Measurements from ENCODE around the gene RTF1. TPM values are rescaled to one million over a fixed set of nuclear protein-coding genes. Genes with fewer than 3 reads are reported as not detected.
A peak's percentile ranks its signal among the peaks of the same experiment; 100 is the strongest.
"Not testable (repeated sequence)": the region's sequence is repeated elsewhere in the genome, so short reads cannot be mapped to it uniquely, and the experiment has no call there.

The RTF1 gene
- 30.2 and 30.6 TPM in 2 replicates for total RNA-seq (2022)
- percentile 70 among the genes with signal in this experiment for Bru-seq, nascent RNA
- BruChase-seq, experiment 1, labeled RNA remaining after a 6-hour chase = percentile 84 among the genes with signal in this experiment
- BruChase-seq, experiment 2, labeled RNA remaining after a 2-hour chase = percentile 77 among the genes with signal in this experiment
- long read RNA-seq, full-length matches to known transcripts = 54 of 115 reads
- long read RNA-seq, partial matches to known transcripts = 36 of 115 reads
- long read RNA-seq, other reads (novel, unspliced or antisense) = 25 of 115 reads

DNA sequence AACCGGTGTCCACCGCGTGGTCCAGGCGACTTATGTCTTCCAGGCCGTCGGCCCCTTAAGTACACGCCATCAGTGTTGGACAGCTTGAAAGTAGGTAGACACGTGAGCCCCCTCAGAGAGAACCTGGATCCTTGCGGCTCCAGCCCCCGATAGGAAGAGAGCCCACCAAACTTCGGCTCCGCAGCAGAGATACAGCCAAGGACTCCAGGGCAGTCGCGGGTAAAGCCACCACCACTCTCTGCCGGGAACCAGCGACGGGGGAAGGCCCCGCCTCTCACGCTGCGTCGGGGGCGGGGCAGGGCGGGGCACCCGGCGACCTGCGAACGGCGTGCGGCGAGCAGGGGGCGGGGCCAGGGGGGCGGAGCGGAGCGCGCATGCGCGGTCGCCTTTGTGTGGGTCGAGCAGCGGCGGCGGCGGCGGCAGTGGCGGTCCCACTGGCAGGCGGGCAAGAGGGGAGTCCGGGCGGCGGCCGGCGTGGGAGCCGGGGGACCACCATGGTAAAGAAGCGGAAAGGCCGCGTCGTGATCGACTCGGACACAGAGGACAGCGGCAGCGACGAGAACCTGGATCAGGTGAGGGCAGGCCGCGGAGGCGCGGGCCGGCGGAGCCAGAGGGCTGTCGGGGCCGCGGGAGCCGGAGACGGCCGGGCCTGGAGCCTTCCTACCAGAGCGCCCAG, at the start of gene RTF1:
RTF1 (plus strand) TSS at position 354 of the 676 bp plus-strand sequence; CDS start at position 375, 21 bp downstream.
- Mint-ChIP-seq H3K9me3 (ENCODE audit: unreplicated experiment) (no peaks in the 10 kb centered on the region), H3K4me3 (ENCODE audit: unreplicated experiment) (peak within 1 kb of the TSS; percentile 92), H3K27ac (ENCODE audit: low read depth, unreplicated experiment) (peak within 1 kb of the TSS; percentile 85), H3K4me1 (ENCODE audit: insufficient read depth, unreplicated experiment) (peaks cover 18% of the 10 kb centered on the region), H3K36me3 (ENCODE audit: insufficient read depth, unreplicated experiment) (peaks cover 5% of the 10 kb centered on the region), H3K27me3 (ENCODE audit: insufficient read depth, unreplicated experiment) (no peaks in the 10 kb centered on the region)
- BruUV-seq (replicated peaks) = no TSS peak
- ChIA-PET CTCF (no interaction called here), POLR2A (interaction anchor here (0.7 to 1.6 kb wide), 12 partner anchors 9 to 1075 kb away, joined by 3 to 15 read pairs (median 4); partner anchors contain the start of gene NDUFAF1)
- TF ChIP-seq, protein P1, sequence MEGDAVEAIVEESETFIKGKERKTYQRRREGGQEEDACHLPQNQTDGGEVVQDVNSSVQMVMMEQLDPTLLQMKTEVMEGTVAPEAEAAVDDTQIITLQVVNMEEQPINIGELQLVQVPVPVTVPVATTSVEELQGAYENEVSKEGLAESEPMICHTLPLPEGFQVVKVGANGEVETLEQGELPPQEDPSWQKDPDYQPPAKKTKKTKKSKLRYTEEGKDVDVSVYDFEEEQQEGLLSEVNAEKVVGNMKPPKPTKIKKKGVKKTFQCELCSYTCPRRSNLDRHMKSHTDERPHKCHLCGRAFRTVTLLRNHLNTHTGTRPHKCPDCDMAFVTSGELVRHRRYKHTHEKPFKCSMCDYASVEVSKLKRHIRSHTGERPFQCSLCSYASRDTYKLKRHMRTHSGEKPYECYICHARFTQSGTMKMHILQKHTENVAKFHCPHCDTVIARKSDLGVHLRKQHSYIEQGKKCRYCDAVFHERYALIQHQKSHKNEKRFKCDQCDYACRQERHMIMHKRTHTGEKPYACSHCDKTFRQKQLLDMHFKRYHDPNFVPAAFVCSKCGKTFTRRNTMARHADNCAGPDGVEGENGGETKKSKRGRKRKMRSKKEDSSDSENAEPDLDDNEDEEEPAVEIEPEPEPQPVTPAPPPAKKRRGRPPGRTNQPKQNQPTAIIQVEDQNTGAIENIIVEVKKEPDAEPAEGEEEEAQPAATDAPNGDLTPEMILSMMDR (IDR thresholded peaks at IDR 0.05; ENCODE audit: unreplicated experiment) = no peak
- DNase-seq (ENCODE audit: unreplicated experiment) = peak; percentile 90
- intact Hi-C loops (cut with micrococcal nuclease) = no loop called here

DNA sequence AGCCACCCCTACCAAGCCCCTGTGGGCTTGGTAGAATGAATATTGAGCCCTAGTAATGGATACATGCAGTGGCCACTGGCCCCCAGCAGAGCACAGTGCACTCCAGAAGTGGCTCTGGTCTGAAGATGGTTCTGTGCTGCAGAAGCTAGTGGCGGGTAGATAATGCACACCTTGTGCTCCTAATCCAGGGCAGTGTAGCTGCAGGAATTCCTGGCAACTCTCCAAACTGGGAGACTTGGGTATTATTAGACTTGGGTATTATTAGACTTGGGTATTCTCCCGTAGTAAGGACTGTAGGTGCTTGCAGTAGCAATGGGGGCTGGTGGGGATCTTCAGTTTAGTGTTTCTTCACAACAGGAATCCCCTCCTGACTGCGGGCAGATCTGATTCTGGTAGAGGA, 49.5 kb upstream of the RTF1 start:
- BruUV-seq (replicated peaks) = no TSS peak
- ChIA-PET CTCF (no interaction called here), POLR2A (interaction anchor here (0.5 kb wide), 1 partner anchor 61 kb away, joined by 5 read pairs; no protein-coding TSS in a partner anchor)
- no peaks in the 10 kb centered on the region for H3K27me3 Mint-ChIP-seq (ENCODE audit: insufficient read depth, unreplicated experiment)
- TF ChIP-seq, protein P1 (IDR thresholded peaks at IDR 0.05; ENCODE audit: unreplicated experiment) = no peak
- no peaks in the 10 kb centered on the region for H3K9me3 Mint-ChIP-seq (ENCODE audit: unreplicated experiment)
- no peak for DNase-seq (ENCODE audit: unreplicated experiment)
- intact Hi-C loops (cut with micrococcal nuclease) = no loop called here
- H3K4me3 Mint-ChIP-seq (ENCODE audit: unreplicated experiment) = no peak overlapping the region
- no peaks in the 10 kb centered on the region for H3K4me1 Mint-ChIP-seq (ENCODE audit: insufficient read depth, unreplicated experiment)
- no peak overlapping the region for H3K27ac Mint-ChIP-seq (ENCODE audit: low read depth, unreplicated experiment)
- peaks cover 38% of the 10 kb centered on the region for H3K36me3 Mint-ChIP-seq (ENCODE audit: insufficient read depth, unreplicated experiment)

DNA sequence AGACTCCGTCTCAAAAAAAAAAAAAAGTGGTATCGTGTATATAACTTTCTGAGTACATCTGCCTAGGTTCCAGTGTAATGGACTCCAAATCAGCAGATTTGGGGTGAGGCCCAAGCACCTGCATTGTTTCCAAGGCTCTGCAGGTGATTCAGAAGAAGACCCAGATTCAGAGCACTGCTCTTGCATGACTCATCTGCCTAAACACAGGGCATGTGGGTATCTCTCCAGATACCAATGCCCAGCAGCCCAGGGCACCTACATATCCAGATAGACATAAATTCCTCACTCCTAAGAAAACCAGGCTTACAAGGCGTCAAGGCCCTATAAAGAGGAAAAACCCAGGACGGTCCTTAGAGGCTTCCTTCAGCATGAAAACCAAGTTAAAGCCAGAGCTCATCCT, 38.9 kb upstream of the RTF1 start:
- BruUV-seq (replicated peaks) = no TSS peak
- Mint-ChIP-seq H3K4me3 (ENCODE audit: unreplicated experiment) (no peak overlapping the region), H3K27ac (ENCODE audit: low read depth, unreplicated experiment) (no peak overlapping the region), H3K4me1 (ENCODE audit: insufficient read depth, unreplicated experiment) (no peaks in the 10 kb centered on the region), H3K36me3 (ENCODE audit: insufficient read depth, unreplicated experiment) (peaks cover 52% of the 10 kb centered on the region), H3K27me3 (ENCODE audit: insufficient read depth, unreplicated experiment) (no peaks in the 10 kb centered on the region), H3K9me3 (ENCODE audit: unreplicated experiment) (no peaks in the 10 kb centered on the region)
- TF ChIP-seq, protein P1 (IDR thresholded peaks at IDR 0.05; ENCODE audit: unreplicated experiment) = no peak
- CTCF ChIA-PET = no interaction called here
- intact Hi-C loops (cut with micrococcal nuclease) = no loop called here
- POLR2A ChIA-PET = no interaction called here
- DNase-seq (ENCODE audit: unreplicated experiment) = peak; percentile 11

DNA sequence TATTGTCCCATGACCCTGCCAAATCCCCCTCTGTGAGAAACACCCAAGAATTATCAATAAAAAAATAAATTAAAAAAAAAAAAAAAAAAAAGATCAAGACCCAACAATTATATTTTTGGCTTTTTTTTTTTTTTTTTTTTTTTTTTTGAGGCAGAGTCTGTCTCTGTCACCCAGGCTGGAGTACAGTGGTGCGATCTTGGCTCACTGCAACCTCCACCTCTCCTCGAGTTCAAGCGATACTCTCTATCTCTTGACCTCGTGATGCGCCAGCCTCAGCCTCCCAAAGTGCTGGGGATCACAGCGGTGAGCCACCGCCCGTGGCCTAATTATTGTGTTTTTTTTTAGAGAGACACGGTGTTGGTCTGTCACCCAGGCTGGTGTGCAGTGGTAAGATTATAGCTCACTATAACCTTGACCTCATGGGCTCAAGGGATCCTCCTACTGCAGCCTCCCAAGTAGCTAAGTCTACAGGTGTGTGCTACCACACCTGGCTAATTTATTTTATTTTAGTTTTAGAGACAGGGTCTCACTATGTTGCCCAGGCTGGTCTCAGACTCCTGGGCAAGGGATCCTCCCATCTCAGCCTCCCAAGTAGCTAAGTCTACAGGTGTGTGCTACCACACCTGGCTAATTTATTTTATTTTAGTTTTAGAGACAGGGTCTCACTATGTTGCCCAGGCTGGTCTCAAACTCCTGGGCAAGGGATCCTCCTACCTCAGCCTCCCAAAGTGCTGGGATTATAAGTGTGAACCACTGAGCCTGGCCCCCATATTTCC, 32.7 kb upstream of the RTF1 start:
- CTCF ChIA-PET; H3K27me3 Mint-ChIP-seq (ENCODE audit: insufficient read depth, unreplicated experiment); H3K9me3 Mint-ChIP-seq (ENCODE audit: unreplicated experiment): not testable (repeated sequence)

More for the DNA sequence above, 32.7 kb upstream of the RTF1 start:
- BruUV-seq (replicated peaks); DNase-seq (ENCODE audit: unreplicated experiment); intact Hi-C loops (cut with micrococcal nuclease); POLR2A ChIA-PET; H3K27ac Mint-ChIP-seq (ENCODE audit: low read depth, unreplicated experiment); H3K4me3 Mint-ChIP-seq (ENCODE audit: unreplicated experiment); H3K4me1 Mint-ChIP-seq (ENCODE audit: insufficient read depth, unreplicated experiment): not testable (repeated sequence)
- H3K36me3 Mint-ChIP-seq (ENCODE audit: insufficient read depth, unreplicated experiment) = peaks cover 43% of the 10 kb centered on the region

All from MCF 10A (cell line).